M059J (cell line): ENCODE measurements around the gene ZNF280A. TPM values are rescaled to one million over a fixed set of nuclear protein-coding genes. Genes with fewer than 3 reads are reported as not detected.
"Not testable (repeated sequence)": the region's sequence is repeated elsewhere in the genome, so short reads cannot be mapped to it uniquely, and the experiment has no call there.

Experiments
- DNase-seq: peaks from one replicate; pipeline ENCODE4 v3.0.0-alpha.2; 2012; ENCODE audit warnings: low read depth
- total RNA-seq: library from RNA; depleted of rRNA; stranded (reverse); fragments of >200 nt; shearing (Covaris generic); gene quantifications from 2 replicates; pipeline ENCODE4 v1.2.3, GENCODE V29; 2014

Gene ZNF280A
- total RNA-seq, 1 experiment from 2014 or later: not detected

GRCh38 chr22:22538226-22538989 lies 18.3 kb upstream of the ZNF280A start:
- no peak for DNase-seq

- no peak for DNase-seq
Measured at GRCh38 chr22:22536916-22537315, 16.8 kb upstream of the ZNF280A start.

- no peak for DNase-seq
Measured at GRCh38 chr22:22536515-22536914, 16.4 kb upstream of the ZNF280A start.

GRCh38 chr22:22535662-22536061 lies 15.6 kb upstream of the ZNF280A start:
- DNase-seq: no peak

GRCh38 chr22:22534604-22535415 lies 14.7 kb upstream of the ZNF280A start:
- DNase-seq: no peak

GRCh38 chr22:22533863-22534262 lies 13.8 kb upstream of the ZNF280A start:
- DNase-seq: no peak

GRCh38 chr22:22533417-22533816 lies 13.3 kb upstream of the ZNF280A start:
- DNase-seq: no peak

GRCh38 chr22:22532547-22533071 lies 12.5 kb upstream of the ZNF280A start:
- not testable (repeated sequence) for DNase-seq

- no peak for DNase-seq
Measured at GRCh38 chr22:22531770-22532546, 11.9 kb upstream of the ZNF280A start.

- no peak for DNase-seq
Measured at GRCh38 chr22:22528780-22529179, 8.7 kb upstream of the ZNF280A start.

- DNase-seq: no peak
Measured at GRCh38 chr22:22527312-22527711, 7.2 kb upstream of the ZNF280A start.

- no peak for DNase-seq
Measured at GRCh38 chr22:22526125-22526912, 6.2 kb upstream of the ZNF280A start.

GRCh38 chr22:22523494-22523893 lies 3.4 kb upstream of the ZNF280A start:
- DNase-seq: no peak

- DNase-seq: no peak
Measured at GRCh38 chr22:22521631-22522030, 1.6 kb upstream of the ZNF280A start.

GRCh38 chr22:22520667-22521602 lies 865 bp upstream of the ZNF280A start:
- peak; percentile 21 for DNase-seq

GRCh38 chr22:22519591-22519990 lies 479 bp downstream of the ZNF280A start:
- DNase-seq: no peak

- DNase-seq: no peak
Measured at GRCh38 chr22:22516992-22517391, 3.1 kb downstream of the ZNF280A start.

- DNase-seq: no peak
Measured at GRCh38 chr22:22515890-22516289, 4.2 kb downstream of the ZNF280A start.

- DNase-seq: not testable (repeated sequence)
Measured at GRCh38 chr22:22514431-22514830, 5.6 kb downstream of the ZNF280A start.

- DNase-seq: no peak
Measured at GRCh38 chr22:22513619-22514018, 6.5 kb downstream of the ZNF280A start.
